HG03354 (cell line): Measurements from ENCODE around the gene FA2H.
"Not testable (repeated sequence)": the region's sequence is repeated elsewhere in the genome, so short reads cannot be mapped to it uniquely, and the experiment has no call there.

Experiments
- ATAC-seq: cut with Tn5 transposase; IDR thresholded peaks from one replicate; pipeline ENCODE4 v1.9.1; 2021; ENCODE audit warnings: mild to moderate bottlenecking; ENCODE audit not compliant: unreplicated experiment, poor library complexity, severe bottlenecking

Gene FA2H

GRCh38 chr16:74729783-74730683 lies 44.6 kb downstream of the FA2H start:
- no peak for ATAC-seq

GRCh38 chr16:74727903-74728302 lies 46.7 kb downstream of the FA2H start:
- no peak for ATAC-seq

GRCh38 chr16:74726716-74727115 lies 47.9 kb downstream of the FA2H start:
- no peak for ATAC-seq

DNA sequence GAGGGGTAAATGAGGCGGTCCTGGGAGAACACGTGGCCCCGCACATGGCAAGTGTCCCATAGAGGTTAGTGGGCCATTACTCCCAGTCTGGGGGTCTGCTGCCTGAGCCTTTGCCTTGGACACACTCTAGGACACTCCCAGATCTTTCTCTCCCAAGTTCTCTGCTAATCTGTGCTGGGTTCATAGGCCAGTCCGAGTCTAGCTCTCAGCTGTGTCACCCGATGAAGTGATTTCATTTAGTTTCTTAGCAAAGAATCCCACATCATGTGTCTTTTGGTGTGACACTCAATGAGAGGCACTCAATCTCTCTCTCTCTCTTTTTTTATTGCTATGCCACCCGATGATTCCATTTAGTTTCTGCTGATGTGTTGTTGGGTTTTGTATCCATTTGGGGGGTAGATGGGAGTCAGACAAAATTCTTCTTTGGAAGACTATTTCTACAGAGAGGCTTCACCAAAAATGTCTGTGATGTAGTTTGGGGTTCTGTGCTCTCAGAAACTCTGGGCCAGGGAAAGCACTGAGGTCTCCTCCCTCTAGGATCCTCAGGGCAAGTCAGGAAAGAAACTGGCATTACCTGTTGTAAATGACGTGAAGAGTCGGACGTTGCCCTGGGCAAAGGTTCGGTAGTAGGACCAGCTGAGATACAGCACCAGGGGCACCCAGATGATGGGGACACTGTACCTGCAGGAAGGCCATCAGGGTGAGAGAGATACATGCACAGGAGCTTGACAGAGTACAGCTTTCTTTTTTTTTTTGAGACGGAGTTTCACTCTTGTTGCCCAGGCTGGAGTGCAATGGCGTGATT lies 48.8 kb downstream of the FA2H start:
- ATAC-seq, result no peak

GRCh38 chr16:74724820-74725549 lies 49.6 kb downstream of the FA2H start:
- no peak for ATAC-seq

GRCh38 chr16:74723256-74723655 lies 51.4 kb downstream of the FA2H start:
- no peak for ATAC-seq

DNA sequence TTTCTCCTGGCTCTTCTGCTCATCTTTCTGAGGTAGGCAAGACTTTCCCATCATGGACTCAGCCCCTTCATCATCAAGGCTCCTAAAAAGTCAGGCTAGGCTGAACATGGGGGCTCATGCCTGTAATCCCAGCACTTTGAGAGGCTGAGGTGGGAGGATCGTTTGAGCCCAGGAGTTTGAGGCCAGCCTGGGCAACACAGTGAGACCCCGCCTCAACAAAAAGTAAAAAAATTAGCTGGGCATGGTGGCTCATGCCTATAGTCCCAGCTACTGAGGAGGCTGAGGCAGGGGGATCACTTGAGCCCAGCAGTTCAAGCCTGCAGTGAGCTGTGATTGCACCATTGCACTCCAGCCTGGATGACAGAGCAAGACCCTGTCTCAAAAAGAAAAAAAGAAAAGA lies 52.5 kb downstream of the FA2H start:
- not testable (repeated sequence) for ATAC-seq

DNA sequence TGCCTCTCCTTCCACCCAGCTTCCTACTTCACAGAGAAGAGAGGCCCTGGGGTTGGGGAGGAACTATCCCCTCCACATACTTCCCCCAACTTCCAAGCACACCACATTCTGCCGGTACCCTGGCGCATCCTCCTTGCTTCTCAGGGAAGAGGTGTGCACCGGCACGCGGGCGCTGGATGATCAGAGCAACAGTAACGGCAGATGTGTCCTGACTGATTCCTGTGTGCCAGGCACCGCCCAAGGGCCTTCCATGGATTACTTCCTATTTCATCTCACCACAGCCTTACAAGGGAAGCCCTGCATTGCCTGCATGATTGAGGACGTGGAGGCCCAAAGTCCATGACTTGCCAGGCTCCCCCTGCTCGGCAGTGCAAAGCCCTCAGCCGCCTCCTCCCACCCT lies 52.9 kb downstream of the FA2H start:
- ATAC-seq, result no peak

- no peak for ATAC-seq
These were observed 54.0 kb downstream of the FA2H start for GRCh38 chr16:74720579-74720978.

- ATAC-seq, result no peak
These were observed 55.6 kb downstream of the FA2H start for GRCh38 chr16:74718741-74719610.

DNA sequence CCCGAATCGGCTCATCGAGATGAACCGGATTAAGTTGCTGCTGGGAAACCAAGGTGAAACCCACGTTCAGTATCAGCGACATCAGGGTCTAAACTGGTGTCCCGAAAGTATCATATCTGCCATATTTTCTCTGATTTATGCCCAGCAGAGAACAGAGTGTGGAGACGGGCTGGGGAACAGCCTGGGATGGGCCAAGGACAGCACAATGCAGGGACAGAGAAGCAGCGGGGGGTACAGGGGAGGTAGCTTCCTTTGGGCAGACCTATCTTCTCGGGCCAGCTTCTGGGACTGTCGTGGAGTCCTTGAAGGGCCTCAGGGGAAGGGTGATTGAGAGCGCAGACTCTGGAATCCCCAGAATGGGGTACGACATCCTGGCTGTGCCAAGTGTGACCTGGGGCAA lies 56.5 kb downstream of the FA2H start:
- no peak for ATAC-seq

- no peak for ATAC-seq
These were observed 57.3 kb downstream of the FA2H start for GRCh38 chr16:74717367-74717766.

GRCh38 chr16:74716355-74716754 lies 58.3 kb downstream of the FA2H start:
- no peak for ATAC-seq

GRCh38 chr16:74713876-74714275 lies 60.7 kb downstream of the FA2H start:
- ATAC-seq, result no peak

DNA sequence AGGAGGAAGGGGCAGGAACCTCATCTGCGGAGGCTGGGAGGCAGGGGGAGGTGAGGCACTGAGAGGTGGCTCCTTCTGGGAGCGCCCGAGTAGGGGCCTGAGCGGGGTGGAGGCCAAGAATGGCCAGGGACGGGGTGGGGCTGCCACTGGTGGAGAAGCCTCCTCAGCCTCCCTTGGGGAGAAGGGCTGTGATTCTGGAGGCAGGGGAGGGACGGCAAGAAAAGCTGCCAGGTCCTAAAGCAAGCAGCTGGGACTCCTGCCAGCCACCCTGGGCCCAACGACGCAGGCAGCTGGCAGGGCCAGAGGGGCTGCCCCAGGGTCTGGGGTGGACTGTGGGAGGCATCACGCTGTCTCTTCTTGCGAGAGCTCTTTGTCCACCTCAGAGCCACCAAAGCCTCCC lies 61.3 kb downstream of the FA2H start:
- no peak for ATAC-seq

GRCh38 chr16:74711938-74712337 lies 62.7 kb downstream of the FA2H start:
- ATAC-seq, result no peak

GRCh38 chr16:74710401-74710800 lies 64.2 kb downstream of the FA2H start:
- no peak for ATAC-seq

DNA sequence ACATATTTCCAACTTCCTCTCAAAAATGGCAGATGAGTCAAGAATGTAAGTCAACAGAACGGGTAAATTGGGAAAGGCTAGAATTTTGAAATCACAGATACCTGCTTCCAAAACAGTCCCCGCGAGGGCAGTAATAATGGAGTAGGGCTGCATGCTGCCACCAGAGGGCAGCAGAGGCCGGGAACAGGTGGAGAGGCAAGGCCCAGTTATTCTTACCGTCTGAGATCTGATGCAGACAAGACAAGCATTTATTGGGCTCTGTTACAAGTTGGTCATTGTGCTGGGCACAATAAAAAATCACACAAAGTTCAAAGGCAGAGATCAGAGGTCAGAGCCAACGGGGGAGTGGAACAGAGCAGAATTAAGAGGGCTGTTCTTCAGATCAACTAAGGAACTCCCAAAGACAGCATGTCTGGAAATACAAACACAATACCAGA lies 65.2 kb downstream of the FA2H start:
- ATAC-seq, result peak; percentile 96
